NCI-H510A (cell line): ENCODE data around the gene NKX2-2.
"Not testable (repeated sequence)": the region's sequence is repeated elsewhere in the genome, so short reads cannot be mapped to it uniquely, and the experiment has no call there.

ENCODE experiments used
- DNase-seq: peaks from one replicate; lab custom pipeline; 2025; lab: John Stamatoyannopoulos, UW

NKX2-2 gene

GRCh38 chr20:21508230-21509078, 5.4 kb downstream of the NKX2-2 start:
- no peak for DNase-seq

- DNase-seq = no peak
These were observed 6.2 kb downstream of the NKX2-2 start for GRCh38 chr20:21507400-21508229.

- no peak for DNase-seq
These were observed 7.9 kb downstream of the NKX2-2 start for GRCh38 chr20:21505810-21506530.

GRCh38 chr20:21505161-21505809, 8.6 kb downstream of the NKX2-2 start:
- peak; percentile 45 for DNase-seq

- DNase-seq = no peak
These were observed 9.5 kb downstream of the NKX2-2 start for GRCh38 chr20:21504323-21504722.

GRCh38 chr20:21503345-21503744, 10.5 kb downstream of the NKX2-2 start:
- DNase-seq = no peak

- no peak for DNase-seq
These were observed 12.7 kb downstream of the NKX2-2 start for GRCh38 chr20:21501184-21501583.

GRCh38 chr20:21500599-21500998, 13.3 kb downstream of the NKX2-2 start:
- no peak for DNase-seq

- no peak for DNase-seq
These were observed 14.2 kb downstream of the NKX2-2 start for GRCh38 chr20:21499641-21500040.

- no peak for DNase-seq
These were observed 15.2 kb downstream of the NKX2-2 start for GRCh38 chr20:21498635-21499034.

- no peak for DNase-seq
These were observed 15.7 kb downstream of the NKX2-2 start for GRCh38 chr20:21498195-21498594.

GRCh38 chr20:21496452-21496851, 17.4 kb downstream of the NKX2-2 start:
- DNase-seq = no peak

GRCh38 chr20:21493049-21493448, 20.8 kb downstream of the NKX2-2 start:
- DNase-seq = no peak

- DNase-seq = no peak
These were observed 23.8 kb downstream of the NKX2-2 start for GRCh38 chr20:21490105-21490504.

GRCh38 chr20:21480144-21480543, 33.7 kb downstream of the NKX2-2 start:
- DNase-seq = not testable (repeated sequence)

- no peak for DNase-seq
These were observed 48.1 kb downstream of the NKX2-2 start for GRCh38 chr20:21465799-21466198.

GRCh38 chr20:21464916-21465315, 48.9 kb downstream of the NKX2-2 start:
- DNase-seq = no peak
